ENCODE data around the gene FRMD4A.

- TF ChIP-seq CTCF (IDR thresholded peaks at IDR 0.05) (no peak), POLR2A (IDR thresholded peaks at IDR 0.05) (no peak)
These were observed 410.3 kb downstream of the FRMD4A start for GRCh38 chr10:13920465-13920864.

All from stomach (tissue), 4 donors.